Progenitor cell of endocrine pancreas (in vitro differentiated cells): ENCODE results near the gene PRPH. TPM values are rescaled to one million over a fixed set of nuclear protein-coding genes. Genes with fewer than 3 reads are reported as not detected.
A peak's percentile ranks its signal among the peaks of the same experiment; 100 is the strongest.

Experiments used
- DNase-seq: peaks from one replicate; pipeline ENCODE4 v3.0.0; 2021; ENCODE audit warnings: low spot score; ENCODE audit not compliant: unreplicated experiment
- H3K27ac Mint-ChIP-seq: 2 replicates; pipeline ENCODE4 v1.8.0; 2021; ENCODE audit warnings: mild to moderate bottlenecking, moderate library complexity, mixed read lengths
- H3K27me3 Mint-ChIP-seq: 2 replicates; pipeline ENCODE4 v1.8.0; 2021; ENCODE audit warnings: mixed read lengths
- H3K36me3 Mint-ChIP-seq: 2 replicates; pipeline ENCODE4 v1.8.0; 2022; ENCODE audit warnings: mixed read lengths; ENCODE audit not compliant: insufficient read depth
- H3K4me1 Mint-ChIP-seq: 2 replicates; pipeline ENCODE4 v1.8.0; 2021; ENCODE audit warnings: low read depth, mixed read lengths
- H3K4me3 Mint-ChIP-seq: 2 replicates; pipeline ENCODE4 v1.8.0; 2021; ENCODE audit warnings: low read depth, mild to moderate bottlenecking, moderate library complexity, mixed read lengths
- H3K9me3 Mint-ChIP-seq: 2 replicates; pipeline ENCODE4 v1.8.0; 2021; ENCODE audit warnings: low read depth, mixed read lengths
- total RNA-seq: library from RNA; stranded (reverse); gene quantifications from 2 replicates; pipeline ENCODE4 v1.2.1, GENCODE V29; 2021
- TF ChIP-seq, protein P1 (sequence below): fragments of 200-600 bp; sonication (generic); IDR thresholded peaks from one replicate; pipeline ENCODE4 v1.5.0; 2021; ENCODE audit warnings: antibody characterized with exemption, mild to moderate bottlenecking; ENCODE audit not compliant: unreplicated experiment

The PRPH gene
- total RNA-seq, 1 donor from 2014 or later: 0.62 TPM

DNA sequence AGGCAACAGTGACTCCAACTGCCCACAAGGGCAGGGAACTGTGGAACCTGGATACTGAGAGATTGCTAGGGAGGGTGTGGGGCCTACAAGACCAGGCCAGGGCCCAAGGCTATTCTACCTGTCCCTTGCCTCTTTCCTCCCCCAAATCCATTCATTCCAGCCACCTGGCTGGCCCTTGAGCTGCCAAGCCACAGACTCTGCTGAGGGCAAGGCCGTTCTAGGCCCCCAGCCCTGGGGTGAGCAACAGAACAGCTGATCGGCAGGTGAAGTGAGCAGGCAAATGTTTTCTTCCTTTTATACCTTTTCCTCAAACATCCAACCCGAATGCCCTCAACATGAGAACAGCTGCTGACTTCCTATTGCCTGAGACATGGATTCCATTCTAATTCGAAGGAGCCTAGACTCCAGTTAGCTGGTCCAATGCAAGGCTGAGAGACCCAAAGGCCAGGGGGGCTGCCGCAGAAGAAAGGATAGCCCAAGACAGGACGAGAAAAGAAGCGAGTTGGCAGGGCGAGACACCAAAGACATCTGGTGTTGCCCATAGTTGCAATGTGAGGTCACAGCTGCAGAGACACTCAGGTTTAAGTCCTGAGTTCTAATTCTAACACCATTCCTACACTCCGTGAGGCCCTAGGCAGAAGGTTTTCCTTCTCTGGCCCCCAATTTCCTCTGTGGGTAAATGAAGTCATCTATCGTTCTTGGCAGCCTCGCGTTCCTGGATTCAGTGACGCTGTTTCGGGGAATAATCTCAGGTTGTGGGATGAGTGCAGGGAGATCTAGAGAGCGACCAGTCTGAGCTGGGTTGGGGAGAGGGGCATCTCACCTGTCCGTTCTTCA lies 40.4 kb downstream of the PRPH start:
- no peak overlapping the region for H3K4me3 Mint-ChIP-seq
- DNase-seq: no peak
- H3K27ac Mint-ChIP-seq: no peak overlapping the region
- H3K27me3 Mint-ChIP-seq: peaks cover 59% of the 10 kb centered on the region
- peaks cover 10% of the 10 kb centered on the region for H3K4me1 Mint-ChIP-seq
- peaks cover 3% of the 10 kb centered on the region for H3K36me3 Mint-ChIP-seq
- TF ChIP-seq, protein P1, sequence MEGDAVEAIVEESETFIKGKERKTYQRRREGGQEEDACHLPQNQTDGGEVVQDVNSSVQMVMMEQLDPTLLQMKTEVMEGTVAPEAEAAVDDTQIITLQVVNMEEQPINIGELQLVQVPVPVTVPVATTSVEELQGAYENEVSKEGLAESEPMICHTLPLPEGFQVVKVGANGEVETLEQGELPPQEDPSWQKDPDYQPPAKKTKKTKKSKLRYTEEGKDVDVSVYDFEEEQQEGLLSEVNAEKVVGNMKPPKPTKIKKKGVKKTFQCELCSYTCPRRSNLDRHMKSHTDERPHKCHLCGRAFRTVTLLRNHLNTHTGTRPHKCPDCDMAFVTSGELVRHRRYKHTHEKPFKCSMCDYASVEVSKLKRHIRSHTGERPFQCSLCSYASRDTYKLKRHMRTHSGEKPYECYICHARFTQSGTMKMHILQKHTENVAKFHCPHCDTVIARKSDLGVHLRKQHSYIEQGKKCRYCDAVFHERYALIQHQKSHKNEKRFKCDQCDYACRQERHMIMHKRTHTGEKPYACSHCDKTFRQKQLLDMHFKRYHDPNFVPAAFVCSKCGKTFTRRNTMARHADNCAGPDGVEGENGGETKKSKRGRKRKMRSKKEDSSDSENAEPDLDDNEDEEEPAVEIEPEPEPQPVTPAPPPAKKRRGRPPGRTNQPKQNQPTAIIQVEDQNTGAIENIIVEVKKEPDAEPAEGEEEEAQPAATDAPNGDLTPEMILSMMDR: no peak
- no peaks in the 10 kb centered on the region for H3K9me3 Mint-ChIP-seq

DNA sequence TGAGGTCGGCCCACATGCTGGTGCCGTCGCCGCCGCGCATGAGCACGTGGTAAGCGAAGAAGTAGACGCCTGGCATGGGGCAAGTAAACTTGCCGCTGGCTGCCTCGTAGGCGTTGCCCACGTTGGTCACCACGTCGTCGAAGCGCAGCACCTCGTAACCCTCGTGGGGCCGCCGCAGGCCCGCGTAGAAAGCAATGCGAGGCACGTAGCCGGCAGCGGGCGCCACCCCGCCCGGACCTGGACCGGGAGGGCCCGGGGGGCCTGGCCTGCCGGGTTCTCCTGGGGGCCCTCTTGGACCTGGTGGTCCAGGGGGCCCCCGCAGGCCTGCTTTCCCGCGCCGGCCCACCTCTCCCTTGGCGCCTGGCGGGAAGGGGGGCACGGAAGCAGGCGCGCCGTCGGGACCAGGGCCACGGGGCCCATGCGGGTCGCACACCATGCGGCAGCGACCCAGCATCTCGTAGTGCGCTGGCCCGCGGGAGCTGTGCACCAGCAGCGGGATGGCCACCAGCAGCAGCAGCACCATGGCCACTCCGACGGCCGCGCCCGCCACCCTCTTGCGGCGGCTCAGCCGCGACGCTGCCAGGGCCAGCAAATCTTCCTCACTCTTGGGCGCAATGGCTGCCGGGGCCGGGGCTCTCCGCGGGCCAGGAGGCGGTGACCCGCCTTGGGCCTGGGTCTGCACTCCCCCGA lies 41.2 kb downstream of the PRPH start:
- DNase-seq: no peak
- Mint-ChIP-seq H3K27ac (no peak overlapping the region), H3K36me3 (peaks cover 3% of the 10 kb centered on the region), H3K4me3 (no peak overlapping the region), H3K9me3 (no peaks in the 10 kb centered on the region), H3K4me1 (peaks cover 12% of the 10 kb centered on the region), H3K27me3 (peaks cover 66% of the 10 kb centered on the region)
- TF ChIP-seq, protein P1: no peak

DNA sequence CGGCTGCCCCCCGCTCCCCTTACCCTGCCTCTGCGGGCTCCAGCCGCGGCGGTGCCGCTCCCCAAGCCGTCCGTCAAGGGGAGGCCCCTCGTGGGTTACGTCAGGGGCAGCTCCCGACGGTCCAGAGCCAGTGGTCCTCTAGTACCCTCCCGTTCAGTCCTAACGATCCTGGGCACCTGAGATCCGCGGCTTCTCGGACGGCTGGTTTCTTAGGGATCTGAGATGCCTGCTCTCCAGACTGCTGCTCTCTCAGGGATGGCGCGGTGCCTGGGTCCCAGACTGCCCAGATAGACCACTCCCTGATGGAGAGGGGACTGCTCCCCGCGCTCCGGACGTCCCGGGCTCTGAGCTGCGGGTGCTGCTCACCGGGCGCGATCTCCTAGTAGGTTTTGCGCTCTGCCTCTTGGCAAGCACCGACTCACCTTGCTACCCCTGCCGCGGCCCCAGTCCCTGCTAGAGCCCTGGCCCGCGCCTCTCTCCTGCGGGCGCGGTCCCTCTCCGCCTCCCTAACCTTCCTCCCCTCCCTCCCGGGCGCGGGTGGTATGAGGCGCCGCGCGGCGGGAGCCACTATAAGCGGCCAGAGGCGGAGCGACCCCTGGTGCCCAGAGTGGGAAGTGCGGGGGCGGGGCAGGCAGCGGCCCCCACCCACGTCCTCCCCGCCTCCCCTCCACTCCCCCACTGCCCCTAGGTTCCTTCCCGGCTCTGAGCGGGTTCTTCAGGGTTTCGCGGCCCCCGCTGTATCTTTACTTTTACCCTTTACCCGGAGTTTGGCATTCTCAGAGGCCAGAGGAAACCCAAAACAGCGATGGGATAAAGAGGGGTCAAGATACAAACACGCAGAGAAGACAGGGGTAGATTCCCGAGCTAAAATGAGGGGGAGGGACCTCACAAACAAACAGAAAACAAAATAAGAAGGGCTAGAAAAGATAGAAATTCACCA lies 42.0 kb downstream of the PRPH start, which contains the start of gene C1QL4:
Gene C1QL4, minus strand, starts transcription at position 544 of the 940 bp plus-strand sequence. CDS start 711 bp downstream, outside the sequence.
- H3K27ac Mint-ChIP-seq: no peak within 1 kb of the TSS
- peaks cover 10% of the 10 kb centered on the region for H3K4me1 Mint-ChIP-seq
- peak; percentile 95 for DNase-seq
- H3K9me3 Mint-ChIP-seq: no peaks in the 10 kb centered on the region
- peaks cover 1% of the 10 kb centered on the region for H3K36me3 Mint-ChIP-seq
- peak within 1 kb of the TSS; percentile 59 for H3K4me3 Mint-ChIP-seq
- H3K27me3 Mint-ChIP-seq: peaks cover 72% of the 10 kb centered on the region
- TF ChIP-seq, protein P1: peak; percentile 99

DNA sequence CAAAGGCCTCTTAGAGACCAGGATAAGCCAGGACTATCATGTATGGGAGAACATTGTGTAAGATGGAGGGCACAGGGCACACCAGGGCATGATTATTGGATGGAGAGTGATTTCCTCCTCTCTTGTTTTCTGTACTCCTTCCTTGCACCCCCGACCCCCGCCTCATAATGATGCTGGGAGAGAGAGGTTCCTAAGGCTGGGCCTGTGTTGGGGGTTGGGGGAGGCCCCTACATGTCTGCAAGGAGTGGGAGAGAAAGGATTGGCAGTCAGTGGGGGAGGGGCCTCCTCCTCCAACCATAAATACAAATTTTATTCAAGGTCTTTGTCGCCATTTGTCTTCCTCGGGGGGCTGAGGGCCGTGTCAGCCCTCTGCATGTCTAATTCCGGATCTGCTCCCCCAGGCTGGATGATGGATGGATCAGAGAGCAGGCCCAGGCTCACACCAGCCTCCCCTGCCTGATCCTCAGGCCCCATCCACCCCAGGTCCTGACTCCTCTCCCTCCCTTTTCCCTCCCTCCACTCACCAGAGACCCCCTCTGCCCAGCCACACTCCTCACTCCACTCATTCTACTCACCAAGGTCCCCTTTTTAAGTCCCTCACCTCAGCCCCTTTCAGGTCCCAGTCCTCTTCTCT lies 44.0 kb downstream of the PRPH start:
- H3K9me3 Mint-ChIP-seq: no peaks in the 10 kb centered on the region
- no peak for DNase-seq
- no peak overlapping the region for H3K27ac Mint-ChIP-seq
- peaks cover 76% of the 10 kb centered on the region for H3K27me3 Mint-ChIP-seq
- H3K4me1 Mint-ChIP-seq: peaks cover 16% of the 10 kb centered on the region
- TF ChIP-seq, protein P1: no peak
- no peak overlapping the region for H3K4me3 Mint-ChIP-seq
- H3K36me3 Mint-ChIP-seq: no peaks in the 10 kb centered on the region
